ENCODE measurements around the gene KCNMA1.

KCNMA1 gene

GRCh38 chr10:77022671-77023070 is 614.9 kb downstream of the KCNMA1 start:
- DNase-seq, result no peak

GRCh38 chr10:77021966-77022490 is 615.6 kb downstream of the KCNMA1 start:
- DNase-seq, result no peak

GRCh38 chr10:77020426-77021040 is 617.1 kb downstream of the KCNMA1 start:
- DNase-seq, result no peak

- no peak for DNase-seq
Measured at GRCh38 chr10:77016855-77017254, 620.8 kb downstream of the KCNMA1 start.

GRCh38 chr10:77016278-77016815 is 621.3 kb downstream of the KCNMA1 start:
- no peak for DNase-seq

- no peak for DNase-seq
Measured at GRCh38 chr10:77015360-77015759, 622.2 kb downstream of the KCNMA1 start.

- no peak for DNase-seq
Measured at GRCh38 chr10:77012812-77013500, 624.7 kb downstream of the KCNMA1 start.

- no peak for DNase-seq
Measured at GRCh38 chr10:77011874-77012811, 625.5 kb downstream of the KCNMA1 start.

- DNase-seq, result no peak
Measured at GRCh38 chr10:77010430-77010829, 627.2 kb downstream of the KCNMA1 start.

GRCh38 chr10:77007834-77008233 is 629.8 kb downstream of the KCNMA1 start:
- DNase-seq, result no peak

GRCh38 chr10:77006836-77007511 is 630.6 kb downstream of the KCNMA1 start:
- DNase-seq, result no peak

GRCh38 chr10:77005871-77006270 is 631.7 kb downstream of the KCNMA1 start:
- DNase-seq, result no peak

- no peak for DNase-seq
Measured at GRCh38 chr10:77004917-77005564, 632.6 kb downstream of the KCNMA1 start.

GRCh38 chr10:77002872-77003271 is 634.7 kb downstream of the KCNMA1 start:
- DNase-seq, result no peak

GRCh38 chr10:77001206-77001605 is 636.4 kb downstream of the KCNMA1 start:
- DNase-seq, result no peak

- no peak for DNase-seq
Measured at GRCh38 chr10:76998451-76998850, 639.2 kb downstream of the KCNMA1 start.

GRCh38 chr10:76997631-76998030 is 640.0 kb downstream of the KCNMA1 start:
- no peak for DNase-seq

- no peak for DNase-seq
Measured at GRCh38 chr10:76995023-76995422, 642.6 kb downstream of the KCNMA1 start.

GRCh38 chr10:76993213-76993612 is 644.4 kb downstream of the KCNMA1 start:
- DNase-seq, result no peak

- DNase-seq, result no peak
Measured at GRCh38 chr10:76992467-76992866, 645.1 kb downstream of the KCNMA1 start.

GRCh38 chr10:76991621-76992020 is 646.0 kb downstream of the KCNMA1 start:
- DNase-seq, result no peak

GRCh38 chr10:76990561-76990960 is 647.0 kb downstream of the KCNMA1 start:
- DNase-seq, result no peak

Measured in activated CD4-positive, alpha-beta T cell treated with anti-CD3 and anti-CD28 coated beads for 4 hours (primary cell).